HepG2 (cell line): ENCODE data around the gene SLC5A10. TPM values are rescaled to one million over a fixed set of nuclear protein-coding genes. Genes with fewer than 3 reads are reported as not detected.

ENCODE experiments used
- ATAC-seq: fragments of 200-7000 bp; cut with Tn5 transposase; 3 replicates; pipeline ENCODE4 v1.9.1; 2020; ENCODE audit warnings: mild to moderate bottlenecking, moderate library complexity
- BruUV-seq: library from RNA; stranded (reverse); fragments of 400-500 nt; replicated peaks from 2 replicates; lab custom pipeline; 2021; lab: Mats Ljungman, UMichigan
- CTCF ChIA-PET: fragments of 300-600 bp; formaldehyde crosslinking; extraction: SDS; loops from one replicate; lab custom pipeline; 2021; ENCODE audit warnings: low total read pairs, inconsistent platforms, low intra/inter-chr PET ratio; lab: Yijun Ruan, JAX
- POLR2A ChIA-PET: fragments of 350-600 bp; sonication (Branson Sonifier 250); formaldehyde crosslinking; loops from one replicate; lab custom pipeline; 2020; ENCODE audit warnings: antibody characterized with exemption, inconsistent platforms; lab: Yijun Ruan, JAX
- DNase-seq: peaks from one replicate; pipeline ENCODE4 v3.0.0-alpha.2; 2015; ENCODE audit warnings: low spot score
- FAIRE-seq: peaks from 3 replicates; lab custom pipeline; 2011; peaks lifted over from hg19 to GRCh38; lab: Jason Lieb, UNC
- H2AFZ ChIP-seq: one replicate; pipeline ENCODE4 v1.6.1; 2011; ENCODE audit warnings: low read length, inconsistent platforms
- H3K27ac ChIP-seq: fragments of 300-600 bp; 3 replicates; pipeline ENCODE4 v1.8.0; 2011; ENCODE audit warnings: mixed run types, mild to moderate bottlenecking, mixed read lengths, low read length, inconsistent platforms; ENCODE audit not compliant: insufficient read depth; ENCODE audit errors: extremely low read length
- H3K27me3 ChIP-seq, 2 experiments: fragments of 200-600 bp in 1 of 2; 2 replicates in 1 of 2; 3 replicates in 1 of 2; pipeline versions ENCODE4 v1.6.0 to v1.8.0; 2011; ENCODE audit warnings: low read length in 2 of 2, mild to moderate bottlenecking in 2 of 2, moderate library complexity in 2 of 2, inconsistent platforms in 1 of 2; ENCODE audit not compliant: insufficient read depth in 2 of 2, control insufficient read depth in 1 of 2
- H3K36me3 ChIP-seq, 2 experiments: fragments of 200-600 bp in 1 of 2; replicated peaks in 1 of 2; 2 replicates in 1 of 2; 3 replicates in 1 of 2; pipeline versions ENCODE4 v1.5.1 to v1.8.0; 2011; ENCODE audit warnings: low read length in 2 of 2, inconsistent platforms in 1 of 2; ENCODE audit not compliant: insufficient read depth in 2 of 2, control insufficient read depth in 1 of 2
- H3K4me1 ChIP-seq: 2 replicates; pipeline ENCODE4 v1.5.1; 2012; ENCODE audit warnings: low read length, inconsistent platforms; ENCODE audit not compliant: insufficient read depth
- H3K4me2 ChIP-seq: 2 replicates; pipeline ENCODE4 v1.6.0; 2011; ENCODE audit warnings: low read depth, low read length, inconsistent platforms
- H3K4me3 ChIP-seq, 3 experiments: fragments of 200-600 bp in 1 of 3; sonication (generic), shearing (Covaris generic) in 1 of 3; replicated peaks in 1 of 3; 2 replicates each; pipeline ENCODE4 v1.5.1; 2011 to 2016; ENCODE audit warnings: low read length in 3 of 3, inconsistent platforms in 2 of 3, low read depth in 2 of 3, mild to moderate bottlenecking in 2 of 3, control low read depth in 1 of 3, mixed read lengths in 1 of 3; ENCODE audit not compliant: insufficient read depth in 1 of 3
- H3K79me2 ChIP-seq: one replicate; pipeline ENCODE4 v1.6.1; 2011; ENCODE audit warnings: low read length, inconsistent platforms; ENCODE audit not compliant: insufficient read depth
- H3K9ac ChIP-seq: 2 replicates; pipeline ENCODE4 v1.6.0; 2011; ENCODE audit warnings: mild to moderate bottlenecking, low read depth, low read length, inconsistent platforms; ENCODE audit not compliant: insufficient read depth
- H3K9me3 ChIP-seq: 2 replicates; pipeline ENCODE4 v1.5.1; 2012; ENCODE audit warnings: mild to moderate bottlenecking, low read length
- H4K20me1 ChIP-seq: 2 replicates; pipeline ENCODE4 v1.6.0; 2011; ENCODE audit warnings: inconsistent platforms, mild to moderate bottlenecking, low read length, moderate library complexity; ENCODE audit not compliant: insufficient read depth
- AKNA ChIP-seq: sonication (generic); formaldehyde crosslinking; IDR thresholded peaks from 2 replicates; pipeline ENCODE4 v1.4.0; 2020; ENCODE audit warnings: missing genetic modification reagents, borderline replicate concordance
- ATF7 ChIP-seq, 2 experiments: fragments of 450-650 bp in 1 of 2; sonication (generic) in 1 of 2; formaldehyde crosslinking in 1 of 2; IDR thresholded peaks; 2 replicates each; pipeline versions ENCODE4 v1.4.0 to v1.6.1; 2016 to 2020; ENCODE audit warnings: antibody characterized with exemption in 1 of 2, mild to moderate bottlenecking in 1 of 2, missing genetic modification reagents in 1 of 2
- FOXP1 ChIP-seq, 2 experiments: fragments of 450-650 bp in 1 of 2; IDR thresholded peaks; 2 replicates each; pipeline ENCODE4 v1.6.1; 2017 to 2018; ENCODE audit warnings: antibody characterized with exemption in 1 of 2
- IRX3 ChIP-seq: sonication (generic); formaldehyde crosslinking; IDR thresholded peaks from 2 replicates; pipeline ENCODE4 v1.8.1; 2023; ENCODE audit warnings: mild to moderate bottlenecking, low read depth, missing genetic modification reagents, borderline replicate concordance
- PHF20 ChIP-seq: sonication (generic); formaldehyde crosslinking; IDR thresholded peaks from 2 replicates; pipeline ENCODE4 v1.5.0; 2020; ENCODE audit warnings: mild to moderate bottlenecking, missing genetic modification reagents
- POLR2G ChIP-seq: fragments of 200-400 bp; formaldehyde crosslinking; IDR thresholded peaks from 2 replicates; pipeline ENCODE4 v1.6.1; 2018; ENCODE audit warnings: mild to moderate bottlenecking, low read depth, low read length, moderate library complexity
- RBM22 ChIP-seq: fragments of 200-400 bp; formaldehyde crosslinking; optimal IDR thresholded peaks from 2 replicates; pipeline ENCODE3; 2017; ENCODE audit warnings: mild to moderate bottlenecking, low read length, moderate library complexity
- ZNF121 ChIP-seq: sonication (generic); formaldehyde crosslinking; IDR thresholded peaks from 2 replicates; pipeline ENCODE4 v1.5.0; 2020; ENCODE audit warnings: mild to moderate bottlenecking, missing genetic modification reagents
- ZNF552 ChIP-seq: sonication (generic); formaldehyde crosslinking; IDR thresholded peaks from 2 replicates; pipeline ENCODE4 v1.9.0; 2022; ENCODE audit warnings: missing genetic modification reagents, mild to moderate bottlenecking, borderline replicate concordance
- ZNF891 ChIP-seq: sonication (generic); formaldehyde crosslinking; IDR thresholded peaks from 2 replicates; pipeline ENCODE4 v1.5.0; 2020; ENCODE audit warnings: mild to moderate bottlenecking, missing genetic modification reagents
- ZSCAN9 ChIP-seq: IDR thresholded peaks from 2 replicates; pipeline ENCODE4 v1.6.1; 2016; ENCODE audit warnings: borderline replicate concordance
- WGBS: methylation state at CpG from one replicate; pipeline ENCODE4 v1.1.6; 2017; ENCODE audit warnings: low lambda C conversion rate; 5-methylcytosine and 5-hydroxymethylcytosine counted together
- in situ Hi-C: cut with HindIII; loops from 2 replicates; pipeline ENCODE4 v1.10.0; 2017; ENCODE audit warnings: low pct_unique_long_range_greater_than_20kb; ENCODE audit not compliant: extremely low pct_ligation_motif_present
- intact Hi-C: fragments of 100-400 bp; cut with micrococcal nuclease; formaldehyde crosslinking; loops from one replicate; pipeline ENCODE4 v1.10.0; 2022; ENCODE audit not compliant: unreplicated experiment
- polyA plus RNA-seq, 8 experiments: library from polyadenylated mRNA; depleted of rRNA in 3 of 8; stranded (reverse) in 7 of 8; unstranded in 1 of 8; fragments of >200 nt; fragmentation: Illumina TruSeq in 4 of 8; extraction: Trizol in 4 of 8; gene quantifications; 2 replicates each; pipeline versions ENCODE4 v1.2.1 to v1.2.3, GENCODE V29; 2011 to 2016; ENCODE audit warnings: low read depth in 4 of 8, missing spikeins in 1 of 8, mixed read lengths in 1 of 8; ENCODE audit not compliant: insufficient read depth in 1 of 8
- total RNA-seq, 5 experiments: library from RNA; depleted of rRNA; stranded (reverse); fragments of >200 nt; fragmentation: Illumina TruSeq; extraction: Trizol; gene quantifications; 2 replicates each; pipeline ENCODE4 v1.2.3, GENCODE V29; 2016; ENCODE audit warnings: low read depth in 1 of 5

The SLC5A10 gene
- total and polyA plus RNA-seq, 2 of the 13 experiments (the other 11 are each of a cell fraction or from before 2014, with no cell fraction given), result 0.05 TPM; not detected in 1

GRCh38 chr17:18932360-18933055, 19.5 kb upstream of the SLC5A10 start:
- intact Hi-C loops (no loop called here), in situ Hi-C loops (no loop called here)
- Histone ChIP-seq H3K4me2 (no peak overlapping the region), H3K79me2 (no peaks in the 10 kb centered on the region), H3K4me3 (no peak overlapping the region), H3K9me3 (no peaks in the 10 kb centered on the region), H3K36me3 (peaks cover 4 to 26% of the 10 kb centered on the region in 2 experiments; a peak in 3 of 5 replicates), H3K27ac (no peak overlapping the region), H2AFZ (no peak overlapping the region), H3K27me3 (peaks cover 0 to 4% of the 10 kb centered on the region in 2 experiments; a peak in 1 of 5 replicates), H4K20me1 (no peaks in the 10 kb centered on the region), H3K4me1 (no peaks in the 10 kb centered on the region), H3K9ac (no peak overlapping the region)
- no TSS peak for BruUV-seq
- ChIA-PET POLR2A (no interaction called here), CTCF (no interaction called here)
- DNase-seq (no peak), ATAC-seq (no peak), FAIRE-seq (no peak)
- no peak for TF ChIP-seq IRX3 (CRISPR knock-in tag)
- no peak for TF ChIP-seq PHF20
- no peak for TF ChIP-seq ZSCAN9 (CRISPR knock-in tag)
- no peak for TF ChIP-seq ZNF891
- no peak for TF ChIP-seq FOXP1 (IDR thresholded peaks at IDR 0.05)
- no peak for TF ChIP-seq FOXP1 (CRISPR knock-in tag; IDR thresholded peaks at IDR 0.05)
- peak; percentile 66 for TF ChIP-seq RBM22
- 88% methylated on average over 4 of the region's 5 CpGs for WGBS

- H3K36me3 ChIP-seq, result peaks cover 4 to 25% of the 10 kb centered on the region in 2 experiments; a peak in 3 of 5 replicates
- H3K4me3 ChIP-seq, result no peak overlapping the region
- no peaks in the 10 kb centered on the region for H3K79me2 ChIP-seq
- H3K27ac ChIP-seq, result no peak overlapping the region
- no peak for DNase-seq
- BruUV-seq, result no TSS peak
- WGBS, result 75% methylated on average over 14 of the region's 14 CpGs
- H3K4me1 ChIP-seq, result peaks cover 5% of the 10 kb centered on the region
- no peak for FAIRE-seq
- CTCF ChIA-PET, result no interaction called here
- no peaks in the 10 kb centered on the region for H4K20me1 ChIP-seq
- no peak overlapping the region for H3K9ac ChIP-seq
- H3K4me2 ChIP-seq, result no peak overlapping the region
- ATAC-seq, result peak; percentile 25; the same call in 1 of the 3 replicates
- intact Hi-C loops (no loop called here), in situ Hi-C loops (no loop called here)
- H3K27me3 ChIP-seq, result peaks cover 0 to 4% of the 10 kb centered on the region in 2 experiments; a peak in 1 of 5 replicates
- no peaks in the 10 kb centered on the region for H3K9me3 ChIP-seq
- POLR2A ChIA-PET, result no interaction called here
- H2AFZ ChIP-seq, result no peak overlapping the region
- TF ChIP-seq ATF7 (IDR thresholded peaks at IDR 0.05) (0 out of 2 replicates have a peak, but pooled peaks have one; percentile 34), ATF7 (CRISPR knock-in tag; IDR thresholded peaks at IDR 0.05) (no peak), ZNF121 (CRISPR knock-in tag) (0 out of 2 replicates have a peak, but pooled peaks have one; percentile 35), POLR2G (0 out of 2 replicates have a peak, but pooled peaks have one; percentile 16), ZNF552 (CRISPR knock-in tag) (no peak), AKNA (CRISPR knock-in tag) (no peak)
Observed at GRCh38 chr17:18933102-18934058, 18.6 kb upstream of the SLC5A10 start.
